ENCODE results near the gene ACSF3.

DNA sequence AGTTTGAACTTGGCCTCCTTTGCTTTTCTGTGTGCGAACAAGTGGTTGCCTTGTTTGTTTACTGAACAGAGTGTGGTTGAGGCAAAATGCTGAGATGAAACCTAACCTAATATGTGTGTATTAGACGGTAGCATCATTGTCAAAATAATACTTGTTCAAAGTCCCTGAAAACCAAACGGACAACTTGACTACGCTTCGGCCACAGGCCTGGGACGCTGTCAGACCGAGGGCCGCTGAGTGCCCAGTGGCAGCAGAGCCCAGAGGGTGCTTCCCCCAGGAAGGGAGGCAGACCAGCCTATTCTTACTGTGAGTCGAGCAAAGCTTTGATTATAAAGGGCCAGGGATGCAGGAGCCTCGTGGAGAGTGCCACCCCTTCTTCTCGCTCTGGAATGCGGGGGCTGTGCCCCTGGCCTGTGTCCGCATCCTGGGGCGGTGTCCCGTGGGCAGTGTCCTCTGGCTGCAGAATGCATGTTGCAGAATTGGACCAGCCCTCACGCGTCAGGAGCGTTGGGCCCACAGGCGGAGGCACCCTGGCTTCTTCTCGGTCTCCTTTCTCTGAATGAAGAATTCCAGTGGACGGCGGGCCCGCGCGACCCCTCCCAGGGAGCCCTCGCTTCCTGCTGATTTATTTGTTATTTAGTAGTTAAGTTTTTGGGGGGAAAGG lies 5.2 kb downstream of the ACSF3 start:
- TF ChIP-seq, protein P1, sequence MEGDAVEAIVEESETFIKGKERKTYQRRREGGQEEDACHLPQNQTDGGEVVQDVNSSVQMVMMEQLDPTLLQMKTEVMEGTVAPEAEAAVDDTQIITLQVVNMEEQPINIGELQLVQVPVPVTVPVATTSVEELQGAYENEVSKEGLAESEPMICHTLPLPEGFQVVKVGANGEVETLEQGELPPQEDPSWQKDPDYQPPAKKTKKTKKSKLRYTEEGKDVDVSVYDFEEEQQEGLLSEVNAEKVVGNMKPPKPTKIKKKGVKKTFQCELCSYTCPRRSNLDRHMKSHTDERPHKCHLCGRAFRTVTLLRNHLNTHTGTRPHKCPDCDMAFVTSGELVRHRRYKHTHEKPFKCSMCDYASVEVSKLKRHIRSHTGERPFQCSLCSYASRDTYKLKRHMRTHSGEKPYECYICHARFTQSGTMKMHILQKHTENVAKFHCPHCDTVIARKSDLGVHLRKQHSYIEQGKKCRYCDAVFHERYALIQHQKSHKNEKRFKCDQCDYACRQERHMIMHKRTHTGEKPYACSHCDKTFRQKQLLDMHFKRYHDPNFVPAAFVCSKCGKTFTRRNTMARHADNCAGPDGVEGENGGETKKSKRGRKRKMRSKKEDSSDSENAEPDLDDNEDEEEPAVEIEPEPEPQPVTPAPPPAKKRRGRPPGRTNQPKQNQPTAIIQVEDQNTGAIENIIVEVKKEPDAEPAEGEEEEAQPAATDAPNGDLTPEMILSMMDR (conservative IDR thresholded peaks at IDR 0.05; ENCODE audit: low read length): no peak
- TF ChIP-seq EZH2phosphoT487 (IDR thresholded peaks at IDR 0.05; ENCODE audit: borderline replicate concordance, low read depth, low read length): no peak
